Measurements from ENCODE around the gene SYT8.

SYT8 gene

DNA sequence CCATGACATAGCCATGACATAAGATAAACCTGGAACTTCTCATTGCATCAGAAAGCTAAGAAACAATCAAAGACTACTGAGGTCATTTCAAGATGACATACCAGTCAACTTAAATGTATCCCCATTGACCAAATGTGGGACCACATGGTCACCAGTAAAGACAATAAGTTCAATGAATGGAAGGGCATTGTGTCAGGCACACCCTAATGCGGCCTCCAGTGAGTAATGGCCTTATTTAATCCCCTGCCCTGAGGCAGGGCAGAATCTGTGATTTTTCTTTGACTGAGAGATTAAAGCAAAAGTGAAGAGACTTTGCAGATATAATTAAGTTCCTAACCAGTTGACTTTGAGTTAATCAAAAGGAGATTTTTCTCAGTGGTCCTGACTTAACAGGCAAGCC lies 17.3 kb upstream of the SYT8 start:
- DNase-seq (ENCODE audit: low read depth) = no peak

DNA sequence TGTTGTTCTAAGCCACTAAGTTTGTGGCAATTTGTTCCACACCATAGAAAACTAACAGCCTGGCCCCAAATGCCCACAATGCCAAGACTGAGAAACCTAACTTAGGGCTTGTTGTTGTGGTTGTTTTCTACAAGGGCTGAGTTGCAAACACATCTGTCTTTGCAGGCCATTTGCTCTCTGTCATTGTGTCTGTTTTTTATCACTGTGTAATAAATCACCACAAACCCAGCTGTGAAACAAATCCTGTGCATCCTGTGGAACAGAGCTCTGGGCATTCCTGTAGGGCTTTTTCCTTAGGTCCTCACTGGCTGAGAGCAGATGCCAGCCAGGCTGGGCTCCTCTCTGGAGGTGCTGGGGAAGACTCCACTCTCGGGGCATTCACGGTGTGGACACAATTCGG lies 15.7 kb upstream of the SYT8 start:
- DNase-seq (ENCODE audit: low read depth) = no peak

DNA sequence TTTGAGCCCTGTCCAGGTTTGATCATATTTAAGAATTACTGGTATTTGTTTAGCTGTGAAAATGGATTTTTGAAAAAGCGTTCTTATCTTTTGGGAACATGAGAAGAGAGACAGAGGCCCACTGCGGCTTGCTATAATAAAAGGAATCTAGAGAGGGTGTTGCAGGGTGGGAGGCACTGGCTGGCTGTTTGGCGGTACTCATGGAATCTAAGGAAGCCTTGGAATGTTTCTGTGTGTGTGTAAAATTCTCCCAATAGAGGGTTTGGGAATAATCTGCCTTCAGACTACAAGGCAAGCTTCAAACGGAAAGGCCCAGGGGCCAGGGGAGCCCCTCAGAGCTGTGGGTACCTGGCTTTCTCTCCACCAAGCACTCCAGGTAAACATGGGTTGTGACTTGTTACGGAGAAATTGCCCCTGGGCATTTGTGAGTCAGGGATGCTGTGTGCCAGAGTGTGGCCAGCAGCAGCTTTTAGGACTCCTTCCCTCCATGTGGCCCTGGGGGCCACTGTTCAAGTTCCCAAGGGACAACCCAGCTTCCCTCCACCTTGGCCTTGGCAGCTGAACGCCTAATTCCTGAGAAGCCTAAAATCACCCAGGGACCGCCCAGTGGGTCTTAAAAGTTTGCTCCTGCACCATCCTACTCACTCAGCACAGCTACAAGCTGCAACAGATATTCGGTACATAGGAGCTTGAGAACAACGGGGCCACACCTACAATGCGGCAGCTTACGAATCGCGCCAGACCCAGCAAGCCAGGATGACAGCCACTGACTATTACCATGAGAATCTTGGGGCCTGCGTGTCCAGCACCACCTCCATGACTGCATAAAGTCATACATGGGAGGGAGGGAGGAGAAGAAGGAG lies 14.1 kb upstream of the SYT8 start:
- no peak for DNase-seq (ENCODE audit: low read depth)

DNA sequence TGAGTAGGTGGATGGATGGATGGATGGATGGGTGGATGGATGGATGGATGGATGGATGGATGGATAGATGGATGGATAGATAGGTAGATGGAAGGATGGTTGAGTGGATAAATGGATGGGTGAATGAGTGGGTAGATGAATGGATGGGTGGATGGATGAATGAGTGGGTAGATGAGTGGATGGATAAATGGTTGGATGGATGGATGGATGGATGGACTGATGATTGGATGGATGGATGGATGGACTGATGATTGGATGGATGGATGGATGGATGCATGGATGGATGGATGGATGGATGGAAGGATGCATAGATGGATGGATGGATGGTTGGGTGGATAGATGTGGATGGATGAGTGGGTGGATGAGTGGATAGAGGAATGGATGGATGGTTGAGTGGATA lies 13.2 kb upstream of the SYT8 start:
- DNase-seq (ENCODE audit: low read depth) = no peak

DNA sequence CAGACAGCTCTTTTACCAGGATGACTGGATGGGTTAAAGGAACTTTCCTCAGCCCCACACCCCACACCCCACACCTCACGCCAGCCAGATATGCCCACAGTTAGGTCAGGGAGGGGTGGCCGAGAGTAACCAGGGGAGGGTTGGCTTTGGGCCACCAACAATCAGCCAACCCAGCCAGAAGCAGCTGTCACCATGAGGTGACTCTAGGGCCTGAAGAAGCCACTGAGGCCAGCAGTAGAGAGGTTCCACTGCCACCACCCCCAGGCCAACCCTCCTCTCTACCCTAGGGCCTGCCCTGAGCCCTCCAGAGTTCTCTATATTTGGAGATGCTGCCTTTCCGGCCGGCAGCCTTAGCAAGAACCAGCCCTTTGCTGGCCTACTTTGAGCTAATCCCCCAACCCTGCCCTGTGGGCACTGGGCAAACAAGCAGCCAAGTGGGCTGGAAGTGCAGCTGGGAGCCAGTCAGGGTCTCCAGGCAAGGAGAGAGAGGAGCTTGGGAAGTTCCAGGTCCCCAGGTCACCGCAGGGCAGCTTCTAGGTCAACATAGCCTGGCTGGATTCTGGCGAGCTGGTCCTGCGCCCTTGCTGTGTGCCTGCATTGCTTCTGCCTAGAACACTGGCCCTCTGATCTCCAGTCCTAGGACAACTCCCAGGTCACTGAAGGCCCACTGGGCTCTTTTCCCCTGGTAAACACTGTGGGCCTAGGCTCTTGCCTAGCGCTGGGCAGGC lies 12.0 kb upstream of the SYT8 start:
- DNase-seq (ENCODE audit: low read depth) = no peak

DNA sequence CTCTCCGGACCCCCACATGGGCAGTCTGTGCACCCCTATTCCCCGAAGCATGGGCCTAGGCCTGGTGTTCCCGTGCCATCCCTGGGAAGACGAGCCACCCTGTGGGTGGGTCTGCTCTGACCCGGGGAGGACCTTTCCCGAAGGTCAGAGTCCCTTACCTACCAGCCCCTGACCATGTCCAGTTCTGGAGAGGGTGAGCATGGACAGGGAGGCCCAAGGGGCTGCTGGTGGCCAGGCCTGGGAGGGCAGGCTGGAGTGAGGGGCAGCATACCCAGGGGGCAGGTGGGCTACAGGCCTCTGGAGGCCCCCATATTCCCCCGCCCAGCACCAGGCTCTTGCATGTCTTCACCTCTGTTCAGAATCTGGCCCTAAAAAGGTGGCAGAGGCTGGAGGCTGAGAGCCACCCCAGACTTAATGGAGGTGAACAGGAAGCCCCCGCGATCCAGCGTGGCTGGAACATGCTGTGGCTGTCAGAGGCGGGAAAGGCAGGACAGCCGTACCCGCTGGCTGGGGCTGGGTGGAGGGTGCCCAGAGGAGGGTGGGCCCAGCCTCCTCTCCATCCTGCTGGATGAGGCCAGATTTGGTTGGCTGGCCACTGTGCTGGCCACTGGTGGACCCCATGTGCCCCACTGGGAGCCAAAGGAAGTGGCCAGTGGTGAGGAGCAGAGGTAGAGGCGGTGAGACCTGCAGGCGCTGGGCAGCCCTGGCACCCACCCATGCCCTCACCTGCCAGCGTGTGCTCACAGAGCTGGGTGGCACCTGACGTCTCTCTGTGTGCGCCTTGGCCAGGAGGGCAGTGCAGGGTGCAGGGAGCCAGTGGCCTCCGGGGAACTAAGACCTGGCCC lies 11.2 kb upstream of the SYT8 start:
- no peak for DNase-seq (ENCODE audit: low read depth)

DNA sequence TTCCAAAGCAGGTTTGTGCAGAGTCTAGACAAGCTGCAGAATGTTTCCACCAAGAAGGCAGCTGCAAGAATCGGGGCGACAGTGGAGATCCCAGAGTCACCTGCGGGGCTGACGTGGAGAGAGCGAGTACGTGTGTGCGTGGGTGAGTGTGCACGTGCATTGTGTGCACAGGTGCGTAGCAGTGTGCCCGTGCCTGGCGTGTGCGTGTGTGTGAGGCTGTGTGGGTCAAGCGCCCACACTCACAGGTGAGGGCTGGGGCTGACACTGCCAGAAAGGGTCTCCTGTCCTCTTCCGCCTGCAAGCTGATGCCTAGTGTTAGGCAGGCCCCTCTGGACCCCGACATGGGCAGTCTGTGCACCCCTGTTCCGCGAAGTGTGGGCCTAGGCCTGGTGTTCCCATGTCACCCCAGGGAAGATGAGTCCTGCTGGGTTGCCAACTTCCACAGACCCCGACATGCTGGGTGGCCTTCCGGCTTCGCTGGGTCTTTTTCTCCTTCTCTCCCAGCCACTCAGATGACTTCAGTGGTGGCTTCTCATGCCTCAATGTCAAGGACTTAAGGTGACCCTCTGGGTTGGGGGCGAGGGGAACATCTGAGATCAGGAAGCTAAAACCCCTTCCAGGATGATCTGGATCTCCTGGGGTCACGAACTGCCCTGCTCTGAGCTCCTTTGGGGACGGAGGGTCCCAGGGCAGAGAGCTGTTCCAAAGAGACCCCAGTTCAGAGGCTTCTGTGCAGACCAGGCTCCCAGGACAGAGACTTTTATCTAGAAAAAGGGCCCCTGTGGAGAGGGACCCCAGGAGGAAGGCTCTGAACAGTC lies 10.4 kb upstream of the SYT8 start:
- DNase-seq (ENCODE audit: low read depth) = no peak

DNA sequence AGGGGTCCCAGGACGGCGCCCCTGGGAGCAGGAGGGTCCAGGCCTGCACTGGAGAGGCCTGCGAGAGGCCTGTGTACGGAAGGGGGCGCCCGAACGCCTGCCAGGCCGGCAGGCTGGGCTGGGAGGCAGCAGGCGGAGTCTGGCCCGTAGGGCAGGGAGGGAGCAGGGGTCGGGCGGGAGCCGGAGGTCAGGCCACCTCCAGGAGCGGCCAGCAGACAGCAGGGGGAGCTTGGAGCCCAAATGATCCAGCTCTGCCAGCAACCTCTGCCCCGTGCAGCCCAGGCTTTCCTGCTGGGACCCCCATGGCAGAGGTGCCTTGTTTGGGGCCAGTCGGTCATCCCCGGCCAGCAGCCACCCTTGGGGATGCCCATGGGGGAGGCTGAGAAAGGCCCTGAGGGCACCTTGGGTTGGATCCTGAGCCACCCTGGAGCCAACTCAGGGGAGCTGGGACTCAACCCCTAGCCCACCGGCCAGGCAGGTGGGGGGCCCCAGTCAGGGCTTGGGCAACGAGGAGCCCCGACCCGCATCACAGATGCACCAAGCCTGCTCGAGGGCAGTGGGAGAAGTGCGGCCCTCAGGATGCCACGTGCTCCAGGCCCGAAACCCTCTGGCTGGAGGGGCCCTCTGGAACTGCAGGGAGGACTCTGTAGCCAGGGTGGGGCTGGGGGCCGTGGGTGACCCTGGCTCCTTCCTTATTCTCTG lies 9.6 kb upstream of the SYT8 start:
- no peak for DNase-seq (ENCODE audit: low read depth)

DNA sequence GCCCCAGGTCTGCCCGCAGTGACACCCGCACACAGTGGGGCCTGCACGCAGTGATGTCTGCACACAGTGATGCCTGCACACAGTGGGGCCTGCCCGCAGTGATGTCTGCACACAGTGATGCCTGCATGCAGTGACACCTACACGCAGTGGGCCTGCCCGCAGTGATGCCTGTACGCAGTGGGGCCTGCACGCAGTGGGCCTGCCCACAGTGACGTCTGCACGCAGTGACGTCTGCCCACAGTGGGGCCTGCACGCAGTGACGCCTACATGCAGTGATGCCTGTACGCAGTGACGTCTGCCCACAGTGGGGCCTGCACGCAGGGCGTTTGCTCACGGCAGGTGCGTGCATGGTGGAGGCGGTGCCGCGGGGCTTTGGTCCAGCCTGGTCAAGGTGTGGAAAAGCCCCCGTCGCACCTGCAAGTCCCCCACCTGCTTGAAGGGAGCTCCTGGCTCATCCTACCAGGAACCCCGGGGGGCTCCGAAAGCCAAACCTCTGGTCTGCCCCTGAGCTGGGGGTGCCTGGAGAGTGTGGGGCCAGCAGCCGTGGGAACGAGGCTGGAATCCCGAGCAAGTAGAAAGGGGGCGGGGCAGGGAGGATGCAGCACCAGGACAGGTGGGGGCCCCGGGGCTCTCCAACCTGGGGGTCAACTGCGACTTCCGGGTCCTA lies 8.9 kb upstream of the SYT8 start:
- no peak for DNase-seq (ENCODE audit: low read depth)

DNA sequence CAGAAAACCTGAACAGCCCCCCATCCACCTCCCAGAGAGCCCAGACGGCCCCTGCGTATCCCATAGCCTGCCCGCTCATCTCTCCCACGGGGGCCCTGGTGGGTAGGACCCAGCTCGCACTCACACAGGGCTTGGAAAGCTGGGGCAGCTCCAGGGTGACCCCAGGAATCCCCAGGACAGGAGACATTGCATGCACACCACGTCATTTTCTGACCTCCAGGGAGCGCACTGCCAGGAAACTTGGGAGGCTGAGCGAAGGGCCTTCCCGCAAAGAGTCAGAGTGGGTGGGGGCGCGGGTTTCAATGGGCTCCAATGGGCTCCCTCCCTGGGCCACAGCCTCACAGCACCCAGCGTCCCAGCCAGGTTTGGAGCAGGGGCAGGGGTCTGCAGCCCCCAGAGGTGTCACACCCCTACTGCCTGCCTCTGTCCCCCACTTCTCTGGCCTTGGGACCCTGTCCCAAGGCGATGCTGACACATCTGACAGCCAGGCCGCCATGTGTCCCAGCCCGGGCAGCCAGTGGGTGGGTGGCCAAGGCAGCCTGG lies 8.2 kb upstream of the SYT8 start:
- DNase-seq (ENCODE audit: low read depth) = peak; percentile 77

DNA sequence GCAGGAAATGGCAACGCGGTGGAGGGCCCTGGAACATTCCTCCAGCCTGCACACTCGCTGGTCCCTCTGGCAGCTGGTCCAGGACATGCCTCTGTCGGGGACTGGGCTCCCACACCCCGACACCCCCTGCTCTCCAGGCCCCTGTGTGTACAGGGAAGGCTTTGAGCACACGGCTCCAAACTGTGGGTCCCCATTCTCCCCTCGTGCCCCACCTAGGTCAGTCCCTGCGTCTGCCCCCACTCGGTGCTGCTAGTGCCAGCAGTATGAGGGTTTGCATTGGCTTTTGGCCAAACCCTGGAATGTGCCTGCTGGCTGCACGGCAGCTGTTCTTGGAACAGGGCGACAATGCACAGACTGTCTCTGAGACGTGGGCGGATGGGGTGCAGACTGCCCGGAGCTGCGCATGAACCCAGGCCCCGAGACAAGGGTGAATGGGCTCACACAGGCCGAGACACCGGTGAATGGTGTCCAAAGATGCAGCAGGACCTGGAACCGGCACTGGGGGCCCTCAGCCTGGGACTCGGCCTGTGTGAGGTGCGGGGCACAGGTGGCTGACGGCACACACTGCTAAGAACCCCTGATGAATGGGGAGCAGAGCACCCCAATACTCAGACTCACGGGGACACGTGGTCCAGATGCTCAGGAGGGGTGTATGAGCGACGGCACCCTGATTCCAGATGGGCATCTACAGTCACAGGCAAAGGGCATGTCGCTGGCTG lies 7.5 kb upstream of the SYT8 start:
- peak; percentile 63 for DNase-seq (ENCODE audit: low read depth)

DNA sequence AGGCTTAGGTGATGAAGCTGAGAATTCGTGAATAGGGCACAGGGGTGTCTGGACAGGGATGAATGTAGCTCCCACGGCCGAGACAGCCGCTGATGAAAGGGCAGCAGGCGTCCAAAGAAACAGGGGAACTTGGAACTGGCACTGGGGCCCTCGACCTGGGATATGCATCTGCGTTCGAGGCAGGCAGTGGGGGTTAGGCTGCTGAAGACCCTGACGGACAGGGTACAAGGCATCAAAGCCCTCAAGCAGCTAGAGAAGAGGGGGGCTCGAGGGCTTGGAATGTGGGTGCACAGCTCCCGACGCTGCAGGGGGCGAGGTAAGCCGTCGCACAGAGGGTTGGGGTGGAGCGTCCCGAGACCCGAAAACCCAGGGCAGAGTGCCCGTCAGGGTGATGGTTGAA lies 6.9 kb upstream of the SYT8 start:
- DNase-seq (ENCODE audit: low read depth) = no peak

DNA sequence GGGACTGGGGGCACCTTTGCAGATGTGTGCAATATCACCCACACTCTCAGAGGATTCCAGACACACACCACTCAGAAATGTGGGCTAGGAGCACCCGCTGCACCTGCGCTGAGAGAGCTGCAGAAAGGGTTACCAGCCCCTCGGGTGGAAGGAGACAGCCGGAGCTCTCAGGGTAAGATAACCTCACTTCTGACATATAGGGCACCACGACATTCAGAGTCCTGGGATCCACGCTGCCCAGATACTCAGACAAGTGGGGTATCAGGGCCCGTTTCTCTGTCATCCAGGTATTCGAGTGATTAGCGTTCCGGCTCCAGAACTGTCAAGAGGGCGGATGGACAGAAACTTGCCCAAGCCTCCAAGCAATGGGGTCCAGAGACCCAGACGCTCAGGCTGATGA lies 6.2 kb upstream of the SYT8 start:
- DNase-seq (ENCODE audit: low read depth) = no peak

DNA sequence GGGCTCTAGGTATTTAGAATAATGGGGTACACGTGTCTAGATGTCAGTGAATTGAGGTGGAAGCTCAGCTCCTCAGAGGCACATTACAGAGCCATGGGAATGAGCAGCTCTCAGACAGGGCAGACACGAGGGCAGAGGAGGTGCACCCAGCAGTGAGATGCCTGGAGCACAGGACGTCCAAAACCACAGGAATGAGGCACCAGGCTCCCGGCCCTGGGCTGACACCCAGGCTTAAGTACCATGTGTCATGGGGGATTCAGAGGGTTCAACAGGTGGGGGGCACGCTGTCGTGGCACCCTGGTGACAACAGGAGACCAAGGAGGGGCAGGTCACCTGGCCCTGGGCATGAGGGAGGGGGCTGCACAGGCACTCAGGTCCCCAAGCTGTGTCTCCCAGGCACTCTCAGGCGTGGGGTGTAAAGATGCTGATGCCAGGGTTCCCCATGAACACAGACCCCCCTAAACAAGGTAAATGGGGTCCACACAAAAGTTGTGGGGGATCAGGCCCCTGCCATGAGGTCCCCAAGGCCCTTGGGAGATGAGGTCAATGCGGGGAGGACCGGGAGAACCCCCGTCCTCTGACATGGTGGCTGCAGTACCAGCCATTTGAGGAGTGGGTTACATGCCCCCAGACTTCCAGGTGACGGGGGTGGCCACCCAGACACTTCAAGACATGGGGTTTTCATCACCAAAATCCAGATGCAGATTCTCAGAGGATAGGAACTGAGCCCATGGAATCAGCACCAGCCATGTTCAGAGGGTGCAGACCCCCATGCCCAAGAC lies 5.6 kb upstream of the SYT8 start:
- peak; percentile 20 for DNase-seq (ENCODE audit: low read depth)

DNA sequence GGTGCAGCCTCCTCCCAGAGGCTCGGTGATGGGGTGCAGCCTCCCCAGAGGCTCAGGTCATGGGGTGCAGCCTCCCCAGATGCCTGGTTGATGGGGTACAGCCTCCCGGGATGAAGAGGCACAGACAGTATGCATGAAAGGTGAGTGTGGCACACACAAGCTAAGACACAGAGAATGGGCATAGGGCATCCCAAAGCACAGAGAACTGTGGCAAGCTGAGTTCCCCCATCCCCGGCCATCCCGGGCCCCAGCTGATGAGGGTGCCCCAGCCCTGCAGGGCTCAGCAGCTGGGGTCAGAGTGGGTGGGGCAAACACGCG lies 4.8 kb upstream of the SYT8 start:
- no peak for DNase-seq (ENCODE audit: low read depth)

DNA sequence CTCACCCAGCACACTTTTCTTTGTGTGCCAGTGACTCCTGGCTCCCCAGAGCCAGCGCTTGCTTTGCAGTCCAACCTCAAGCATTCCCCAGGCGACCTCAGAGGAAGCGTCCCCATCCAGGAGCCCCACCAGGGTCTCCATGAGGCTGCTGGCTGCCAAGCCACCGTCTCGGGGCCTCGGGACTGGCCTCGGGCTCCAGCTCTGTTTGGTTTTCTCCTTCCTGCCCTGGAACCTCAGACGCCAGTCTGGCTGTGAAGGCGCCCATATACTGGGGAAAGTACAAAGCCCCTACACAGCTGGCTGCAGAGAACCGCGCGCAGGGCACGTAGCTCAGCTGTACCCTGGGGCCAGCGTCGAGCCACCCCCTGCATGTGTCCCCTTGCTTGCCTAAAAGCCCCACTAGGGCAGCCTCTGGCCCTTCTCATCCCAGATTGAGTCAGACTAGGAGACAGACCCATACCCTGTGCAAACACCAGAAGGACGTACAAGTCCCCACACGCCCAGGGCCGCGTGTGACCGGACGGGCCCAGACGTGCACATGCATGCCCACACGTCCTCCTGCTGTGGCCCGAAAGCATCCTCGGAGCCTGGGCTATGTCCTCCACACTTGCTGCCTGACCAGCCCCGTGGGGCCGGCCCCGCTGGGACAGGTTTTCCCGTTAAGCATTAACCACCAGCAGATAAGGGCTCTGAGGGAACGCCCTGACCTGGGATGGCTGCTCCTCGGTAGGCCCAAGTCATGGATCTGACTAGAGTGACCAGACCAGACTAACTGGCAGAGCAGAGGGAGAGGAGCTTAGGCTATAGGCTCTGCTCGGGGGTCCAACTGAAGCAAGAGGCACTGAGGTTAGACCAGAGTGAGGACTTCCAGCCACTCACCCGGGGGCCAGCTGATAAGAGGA lies 4.2 kb upstream of the SYT8 start:
- DNase-seq (ENCODE audit: low read depth) = no peak

DNA sequence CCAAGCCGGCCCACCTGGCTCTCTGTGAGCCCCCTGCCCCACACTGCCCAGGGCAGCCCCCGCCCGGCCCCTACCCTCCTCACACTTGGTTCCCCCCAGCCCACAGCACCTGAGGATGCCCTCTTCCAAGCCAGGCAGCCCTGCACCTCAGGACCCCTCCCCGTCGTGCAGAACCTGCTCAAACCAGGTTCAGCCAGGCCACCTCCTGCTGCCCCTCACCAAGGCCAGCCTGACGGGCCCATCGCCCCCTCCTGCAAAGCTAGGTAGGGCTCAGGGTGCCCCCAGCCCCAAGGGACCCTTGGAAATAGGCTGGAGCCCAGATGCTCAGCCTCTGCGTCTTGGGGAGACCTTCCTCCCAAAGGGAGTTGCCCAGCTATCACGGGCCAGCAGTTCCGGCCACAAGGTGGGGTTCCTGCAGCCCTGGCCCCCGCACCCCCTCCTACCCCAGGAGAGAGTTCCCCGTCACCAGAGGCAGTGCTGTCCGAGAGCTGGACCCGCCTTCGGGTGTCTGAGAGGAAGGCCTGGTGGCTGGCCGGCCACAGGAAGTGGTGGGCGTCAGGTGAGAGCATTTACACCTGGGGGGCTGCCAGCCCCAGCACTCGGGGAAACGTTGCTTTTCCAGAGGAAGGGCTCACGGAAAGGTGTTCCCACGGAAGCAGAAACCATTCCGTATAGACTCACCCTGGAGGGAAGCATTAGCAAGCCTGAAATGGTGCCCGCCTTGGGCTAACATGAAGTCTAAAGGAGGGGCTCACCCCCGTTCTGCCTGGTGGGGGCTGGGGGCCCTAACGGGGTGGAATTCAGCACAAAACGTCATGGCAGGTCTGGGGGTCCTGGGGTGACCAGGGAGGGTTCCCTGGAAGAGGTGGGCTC lies 3.2 kb upstream of the SYT8 start:
- DNase-seq (ENCODE audit: low read depth) = no peak
